HG03442 (cell line): ENCODE data around the gene MKNK1.

Experiments used
- ATAC-seq: cut with Tn5 transposase; IDR thresholded peaks from one replicate; pipeline ENCODE4 v1.9.1; 2021; ENCODE audit warnings: mild to moderate bottlenecking, moderate library complexity; ENCODE audit not compliant: unreplicated experiment

Gene MKNK1

GRCh38 chr1:46544561-46545240 is 59.4 kb downstream of the MKNK1 start:
- no peak for ATAC-seq

DNA sequence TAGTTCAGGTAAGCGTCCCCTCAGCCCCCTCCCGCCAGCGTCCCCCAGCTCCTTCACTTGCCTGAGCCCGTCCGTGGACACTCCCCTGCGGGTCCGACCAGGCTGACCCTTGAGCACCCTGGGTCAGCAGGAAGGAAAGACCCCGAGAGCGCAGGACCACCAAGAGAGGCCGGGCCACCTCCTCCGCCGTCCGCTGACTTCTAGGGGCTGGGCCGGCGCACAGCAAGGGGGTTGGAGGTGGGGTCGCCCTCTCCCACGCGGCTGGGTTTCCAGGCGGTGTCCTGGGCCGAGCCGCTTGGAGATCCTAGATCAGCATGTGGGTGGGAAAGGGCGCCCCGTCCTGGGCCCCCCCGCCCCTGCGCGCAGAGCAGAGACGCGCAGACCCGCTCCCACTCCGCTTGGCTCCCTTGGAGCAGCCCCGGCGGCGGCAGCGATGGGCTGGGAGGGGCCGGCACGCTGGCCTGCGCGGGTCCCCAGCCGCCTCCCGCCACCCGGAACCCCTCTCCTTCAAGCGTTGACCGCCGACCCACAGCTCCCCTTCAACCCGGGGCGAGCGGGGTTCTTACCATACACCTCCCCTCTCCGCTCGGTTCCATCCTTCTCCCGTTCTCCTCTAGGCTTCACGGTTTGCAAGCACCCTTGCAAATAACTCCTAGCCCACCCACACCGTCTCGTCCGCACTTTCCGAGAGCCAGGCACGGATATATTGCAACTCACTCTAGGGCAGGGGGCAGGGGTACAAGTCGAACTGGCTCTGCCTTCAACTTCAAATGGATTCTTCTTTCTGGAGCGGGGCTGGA is 60.1 kb downstream of the MKNK1 start:
- no peak for ATAC-seq

DNA sequence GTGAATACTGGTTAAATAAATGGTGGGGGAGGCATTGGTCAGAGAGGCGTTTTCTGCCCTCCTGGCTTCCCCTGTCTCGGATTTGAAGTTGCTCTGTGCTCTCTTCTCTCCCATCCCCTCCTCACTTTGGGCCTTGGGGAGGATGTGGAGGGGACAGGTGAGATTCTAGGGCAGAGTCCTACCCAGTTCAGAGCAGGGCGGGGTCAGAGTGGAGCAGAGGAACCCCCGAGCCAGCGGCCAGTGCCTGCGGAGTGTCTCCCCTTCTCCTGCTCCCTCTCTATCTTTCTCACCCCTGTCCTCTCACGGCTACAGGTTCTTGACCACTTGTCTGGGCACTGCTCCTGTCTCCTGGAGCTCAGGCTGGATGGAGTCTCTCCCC is 60.7 kb downstream of the MKNK1 start:
- ATAC-seq = no peak

DNA sequence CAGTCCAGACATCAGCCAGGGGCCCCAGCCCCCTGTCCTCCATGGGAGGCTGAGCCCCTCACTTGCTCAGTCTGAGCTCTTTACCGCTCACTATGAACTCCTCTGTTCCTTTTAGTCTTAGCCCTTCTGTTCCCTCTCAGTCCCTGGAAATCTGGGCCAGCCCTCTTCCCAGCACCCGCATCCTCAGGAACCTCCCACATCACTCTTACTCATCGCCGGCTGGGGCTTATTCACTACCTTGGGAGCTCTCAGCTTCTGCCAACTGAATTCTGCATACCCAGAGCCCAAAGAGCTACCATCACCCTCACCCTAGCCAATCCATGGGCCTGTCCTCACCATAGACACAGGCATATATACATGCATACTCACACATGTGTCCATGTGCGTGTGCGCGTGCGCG is 64.1 kb downstream of the MKNK1 start:
- ATAC-seq = no peak

DNA sequence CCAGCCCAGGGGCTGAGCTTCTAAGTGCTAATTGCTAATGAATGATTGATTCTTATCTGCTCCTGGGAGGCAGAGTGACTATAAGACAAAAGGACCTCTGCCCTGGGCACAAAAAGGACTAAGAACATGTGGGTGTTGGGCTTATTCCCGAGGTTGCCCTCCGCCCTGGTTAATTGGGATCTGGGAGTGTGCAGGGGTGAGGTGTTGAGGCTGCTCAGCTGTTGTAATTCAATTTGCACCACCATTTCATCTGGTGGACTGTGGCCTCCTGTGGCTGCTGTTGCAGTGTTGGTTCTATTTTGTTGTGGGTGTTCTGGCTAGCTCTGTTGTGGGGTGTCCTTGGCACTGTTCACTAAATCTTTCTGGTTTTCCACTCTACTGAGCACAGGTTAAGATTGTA is 65.9 kb downstream of the MKNK1 start:
- ATAC-seq = no peak

DNA sequence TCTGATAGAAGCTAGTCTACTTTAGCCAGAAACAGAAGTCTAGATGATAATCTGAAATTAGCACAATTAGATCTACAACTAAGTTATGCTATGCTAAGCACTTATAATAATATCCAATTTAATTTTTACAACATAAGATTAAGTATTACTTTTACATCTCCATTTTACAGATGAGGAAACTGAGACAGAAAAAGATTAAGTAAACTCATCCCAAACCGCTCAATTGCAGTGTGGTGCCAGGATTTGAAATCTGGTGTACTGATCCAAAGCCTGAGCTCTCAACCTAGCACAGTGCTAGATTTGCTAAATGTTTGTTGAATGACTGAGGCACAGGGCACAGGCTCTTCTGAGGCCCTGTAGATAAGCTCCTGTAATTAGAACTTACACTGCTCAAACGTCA is 66.4 kb downstream of the MKNK1 start:
- no peak for ATAC-seq

DNA sequence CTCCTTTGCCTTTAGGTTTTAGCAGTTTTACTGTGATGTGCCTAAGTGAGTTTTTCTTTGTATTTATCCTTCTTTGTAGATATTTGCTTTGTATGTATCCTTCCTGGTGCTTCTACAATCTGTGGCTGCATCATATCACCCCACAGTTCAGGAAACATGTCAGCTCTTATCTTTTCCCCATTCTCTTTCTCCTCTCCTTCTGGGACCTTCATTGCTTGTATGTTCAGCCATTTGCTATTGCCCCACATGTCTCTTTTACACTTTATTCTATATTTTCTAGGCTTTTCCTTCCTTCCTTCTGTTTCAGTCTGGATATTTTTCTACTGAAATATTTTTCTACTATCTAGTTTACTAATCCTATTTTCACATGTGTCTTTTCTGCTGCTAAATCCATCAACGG is 67.5 kb downstream of the MKNK1 start:
- ATAC-seq = no peak

- peak; percentile 50 for ATAC-seq
Observed at GRCh38 chr1:46535063-46535462, 69.0 kb downstream of the MKNK1 start.

- peak; percentile 16 for ATAC-seq
Observed at GRCh38 chr1:46533179-46533864, 70.7 kb downstream of the MKNK1 start.

- peak; percentile 41 for ATAC-seq
Observed at GRCh38 chr1:46532498-46533178, 71.4 kb downstream of the MKNK1 start.

- no peak for ATAC-seq
Observed at GRCh38 chr1:46532095-46532494, 72.0 kb downstream of the MKNK1 start.

GRCh38 chr1:46530791-46531409 is 73.2 kb downstream of the MKNK1 start:
- ATAC-seq = no peak

DNA sequence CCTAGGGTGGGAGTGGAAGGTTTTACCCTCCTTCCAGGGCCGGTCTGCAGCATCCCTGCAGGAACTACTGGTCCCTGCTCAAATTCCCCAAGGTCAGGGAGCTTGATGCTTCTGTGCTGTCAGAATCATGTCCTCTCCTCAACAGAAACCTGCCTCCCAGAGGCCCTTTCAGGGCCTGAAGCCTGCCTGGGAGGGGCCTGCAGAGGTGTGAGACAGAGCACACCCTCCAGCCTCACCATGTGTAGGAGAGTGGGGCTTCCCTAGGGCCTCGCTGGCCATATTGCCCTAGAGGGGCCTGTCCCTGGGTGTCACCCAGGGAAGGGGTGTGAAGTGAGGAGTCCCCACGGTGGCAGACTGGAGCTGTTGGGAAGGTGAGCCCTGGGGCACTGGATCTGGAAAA is 73.8 kb downstream of the MKNK1 start:
- ATAC-seq = no peak

- no peak for ATAC-seq
Observed at GRCh38 chr1:46529031-46529630, 74.9 kb downstream of the MKNK1 start.

DNA sequence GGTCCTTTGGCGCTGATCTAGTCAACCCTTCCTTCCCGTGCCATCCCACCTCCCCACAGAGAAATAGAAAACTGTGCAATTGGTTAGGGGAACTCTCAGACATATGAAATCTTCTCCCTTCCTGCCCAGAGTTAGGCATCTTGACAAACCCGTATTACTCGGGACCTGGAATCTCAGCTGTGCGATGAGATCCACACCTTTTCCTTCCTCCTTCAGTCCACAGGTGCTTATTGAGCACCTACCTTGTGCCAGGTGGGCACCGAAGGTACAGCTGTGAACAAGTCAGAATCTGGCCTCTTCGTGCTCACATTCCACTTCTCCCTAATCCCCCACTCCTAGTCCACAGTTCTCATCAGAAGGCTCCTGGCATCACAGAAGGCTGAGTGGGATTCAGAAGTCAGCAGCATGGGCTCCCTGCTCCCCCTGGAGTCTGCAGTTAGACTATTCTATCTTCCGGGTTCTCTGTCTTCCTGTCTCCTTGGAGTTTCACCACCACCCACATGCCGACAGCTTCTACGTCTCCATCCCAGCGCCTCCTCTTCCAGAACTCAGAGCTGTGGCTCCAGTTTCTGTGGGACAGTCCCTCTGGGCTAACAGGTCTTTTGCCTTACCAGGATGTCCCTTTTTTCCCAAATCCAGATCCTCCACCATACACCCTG is 75.6 kb downstream of the MKNK1 start:
- no peak for ATAC-seq

DNA sequence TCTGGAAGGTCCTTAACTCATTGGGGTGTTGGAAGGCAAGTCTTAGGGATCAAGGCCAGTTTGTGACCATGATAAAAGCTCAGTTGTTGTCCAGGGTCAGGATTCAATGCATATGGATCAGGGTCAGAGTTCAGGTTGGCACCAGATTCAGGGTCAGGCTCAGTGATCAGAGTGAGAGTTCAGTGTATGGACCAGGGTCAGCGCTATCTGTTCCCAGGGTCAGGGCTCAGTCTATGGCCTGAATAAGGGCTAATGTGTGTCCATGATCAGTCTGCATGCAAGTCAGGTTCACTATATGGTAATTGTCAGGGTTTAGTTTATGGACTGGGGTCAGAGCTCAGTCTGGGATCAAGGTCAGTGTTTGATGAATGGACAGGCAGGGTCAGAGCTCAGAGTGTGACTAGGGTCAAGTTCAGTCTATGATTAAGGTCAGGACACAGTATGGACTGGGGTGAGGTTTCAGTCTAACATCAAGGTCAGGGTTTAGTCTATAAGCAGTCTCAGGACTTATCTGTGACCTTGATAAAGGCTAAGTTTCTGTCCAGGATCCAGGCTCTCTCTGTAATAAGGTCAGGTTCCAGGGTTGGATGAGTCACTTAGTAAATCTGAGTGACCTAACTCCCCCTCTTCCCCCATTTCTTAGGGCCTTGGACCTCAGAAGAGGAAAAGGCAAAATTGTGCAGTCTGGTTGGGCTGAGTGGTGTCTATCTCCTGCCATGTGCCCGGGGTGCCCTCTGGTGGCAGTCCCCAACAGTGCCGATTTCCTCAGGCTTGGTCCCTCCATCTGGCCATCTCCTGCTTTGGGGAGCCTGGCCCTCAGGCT is 76.4 kb downstream of the MKNK1 start:
- peak; percentile 52 for ATAC-seq

DNA sequence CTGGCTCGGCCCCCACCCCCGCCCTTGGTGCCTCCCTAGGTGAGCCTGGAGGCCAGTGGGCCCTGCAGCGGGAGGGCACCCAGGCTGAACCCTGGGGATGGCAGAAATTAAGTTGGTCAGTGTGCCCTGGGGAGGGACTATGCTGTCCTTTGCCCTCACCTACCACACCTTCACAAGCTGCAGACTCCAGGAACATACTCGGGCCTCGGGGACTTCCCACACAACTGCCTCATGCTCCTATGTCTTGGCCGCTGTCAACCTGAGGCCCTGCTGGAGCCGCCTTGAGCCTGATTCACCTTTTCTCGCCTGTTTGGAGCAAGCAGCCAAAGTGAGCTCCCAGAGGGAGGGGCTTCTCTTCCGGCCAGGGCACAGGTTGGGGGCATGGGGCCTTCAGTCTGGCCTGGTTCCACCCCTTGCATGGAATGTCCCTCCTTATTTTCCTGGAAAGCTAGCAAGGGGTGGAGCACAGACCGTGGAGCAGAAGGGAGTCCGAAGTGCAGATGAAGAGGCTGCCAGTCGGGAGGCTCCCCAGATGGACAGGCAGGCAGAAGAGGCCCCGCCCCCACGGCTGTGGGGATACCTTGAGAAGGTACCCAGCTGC is 77.3 kb downstream of the MKNK1 start:
- ATAC-seq = no peak

DNA sequence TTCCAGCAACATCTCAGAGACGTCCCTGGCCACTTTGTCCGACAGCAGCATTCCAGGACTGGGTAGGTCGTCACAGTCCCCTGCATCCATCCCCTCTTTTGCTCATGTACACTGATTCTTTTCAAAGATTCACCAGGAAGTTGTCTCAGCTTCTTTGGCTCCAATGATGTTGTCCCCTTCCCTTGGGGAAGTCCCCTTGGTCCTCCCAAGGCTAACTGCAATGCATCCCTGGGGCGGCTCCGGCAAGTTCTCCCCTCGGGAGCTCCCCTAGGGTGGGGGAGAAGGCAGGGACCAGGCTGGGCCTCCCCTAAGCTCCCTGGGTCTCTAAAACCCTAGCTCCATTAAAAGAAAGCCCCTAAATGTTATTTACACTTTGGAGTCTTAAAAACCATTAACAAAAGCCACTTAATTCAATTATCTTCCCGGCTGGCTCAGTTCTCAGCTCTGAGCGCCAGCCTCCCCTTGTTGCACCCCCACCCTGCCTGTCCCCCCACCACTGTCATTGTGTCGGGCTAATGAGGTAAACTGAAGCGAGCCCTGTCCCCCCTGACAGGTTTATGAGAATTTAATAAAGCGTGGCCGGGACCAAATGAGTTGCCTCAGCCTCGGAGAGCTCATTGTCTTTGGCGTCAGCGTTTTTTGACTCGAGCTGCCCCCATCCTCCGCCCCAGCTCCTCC is 77.9 kb downstream of the MKNK1 start:
- no peak for ATAC-seq
